Measurements from ENCODE around the gene IQCF5.
"Not testable (repeated sequence)": the region's sequence is repeated elsewhere in the genome, so short reads cannot be mapped to it uniquely, and the experiment has no call there.

Gene IQCF5

GRCh38 chr3:51875501-51875900 lies at the start of gene IQCF5:
Gene IQCF5, minus strand, starts transcription at chr3:51875601. Its CDS starts 70 bp downstream, at chr3:51875531.
- no peak for DNase-seq

DNA sequence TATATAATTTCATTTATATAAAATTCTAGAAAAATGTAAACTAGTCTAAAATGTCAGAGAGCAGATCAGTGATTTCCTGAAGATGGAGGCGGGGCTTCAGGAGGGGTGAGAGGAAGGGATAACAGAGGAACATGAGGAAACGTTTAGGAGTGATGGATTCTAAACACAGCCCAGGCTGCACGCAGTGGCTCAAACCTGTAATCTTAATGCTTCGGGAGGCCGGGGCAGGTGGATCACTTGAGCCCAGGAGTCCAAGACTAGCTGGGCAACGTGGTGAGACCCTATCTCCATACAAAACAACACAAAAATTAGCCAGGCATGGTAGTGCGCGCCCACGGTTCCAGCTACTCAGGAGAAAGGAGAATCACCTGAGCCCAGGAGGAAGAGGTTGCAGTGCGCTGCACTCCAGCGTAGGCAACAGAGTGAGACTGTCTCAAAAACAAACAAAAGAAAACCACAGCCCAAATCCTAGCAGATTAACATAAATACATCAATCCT lies 45.7 kb upstream of the IQCF5 start:
- no peak for DNase-seq

GRCh38 chr3:51916418-51916817 lies 41.0 kb upstream of the IQCF5 start:
- no peak for DNase-seq

- no peak for DNase-seq
Observed at GRCh38 chr3:51908026-51908425, 32.6 kb upstream of the IQCF5 start.

DNA sequence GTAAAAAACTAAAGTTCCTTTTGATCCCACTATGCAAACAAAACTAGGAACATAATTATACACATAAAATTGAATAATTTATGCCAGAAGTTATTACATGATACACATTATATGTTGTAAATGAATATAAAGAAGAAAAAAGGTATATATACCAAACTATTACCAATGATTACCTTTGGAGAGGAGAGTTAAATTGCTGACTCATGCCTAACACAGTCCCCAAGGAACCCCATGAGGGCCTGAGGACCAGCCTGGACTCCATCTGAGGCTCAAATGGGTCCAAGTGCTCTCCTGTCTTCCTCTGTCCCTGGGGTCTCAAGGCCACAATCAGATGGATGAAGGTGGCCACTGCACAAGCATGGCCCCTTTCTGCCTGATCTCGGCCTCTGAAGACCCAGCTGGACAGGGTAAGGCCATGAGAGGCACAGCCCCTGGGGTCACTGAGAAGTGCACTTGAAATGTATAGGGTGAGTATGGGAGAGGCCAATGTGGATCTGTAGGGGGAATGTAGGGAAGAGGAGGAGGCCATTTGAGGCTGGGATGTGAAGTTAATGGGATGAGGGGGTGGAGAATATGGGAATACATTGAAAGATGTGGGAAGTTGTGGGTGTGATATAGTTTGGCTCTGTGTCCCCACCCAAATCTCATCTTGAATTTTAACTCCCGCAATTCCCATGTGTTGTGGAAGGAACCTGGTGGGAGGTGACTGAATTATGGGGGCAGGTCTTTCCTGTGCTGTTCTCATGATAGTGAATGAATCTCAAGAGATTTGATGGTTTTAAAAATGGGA lies 28.8 kb upstream of the IQCF5 start:
- no peak for DNase-seq

GRCh38 chr3:51902361-51902760 lies 27.0 kb upstream of the IQCF5 start:
- DNase-seq = not testable (repeated sequence)

DNA sequence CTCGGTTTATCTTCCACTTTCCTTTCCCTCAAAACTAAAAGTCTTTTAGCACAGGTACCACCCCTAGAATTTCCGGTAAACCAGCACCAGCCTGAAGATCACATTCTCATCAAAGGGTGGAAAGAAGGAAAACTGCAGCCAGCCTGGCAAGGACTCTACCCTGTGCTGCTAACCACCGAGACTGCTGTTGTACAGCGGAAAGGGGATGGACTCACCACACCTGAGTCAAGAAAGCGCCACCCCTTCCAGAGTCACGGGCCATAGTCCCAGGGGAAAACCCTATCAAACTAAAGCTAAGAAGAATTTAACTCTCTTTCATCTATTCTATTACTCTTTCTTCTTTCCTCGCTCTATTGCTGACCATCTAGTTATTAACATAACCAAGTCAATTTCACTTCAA lies 24.6 kb upstream of the IQCF5 start:
- not testable (repeated sequence) for DNase-seq

GRCh38 chr3:51897391-51897790 lies 22.0 kb upstream of the IQCF5 start:
- DNase-seq = no peak

DNA sequence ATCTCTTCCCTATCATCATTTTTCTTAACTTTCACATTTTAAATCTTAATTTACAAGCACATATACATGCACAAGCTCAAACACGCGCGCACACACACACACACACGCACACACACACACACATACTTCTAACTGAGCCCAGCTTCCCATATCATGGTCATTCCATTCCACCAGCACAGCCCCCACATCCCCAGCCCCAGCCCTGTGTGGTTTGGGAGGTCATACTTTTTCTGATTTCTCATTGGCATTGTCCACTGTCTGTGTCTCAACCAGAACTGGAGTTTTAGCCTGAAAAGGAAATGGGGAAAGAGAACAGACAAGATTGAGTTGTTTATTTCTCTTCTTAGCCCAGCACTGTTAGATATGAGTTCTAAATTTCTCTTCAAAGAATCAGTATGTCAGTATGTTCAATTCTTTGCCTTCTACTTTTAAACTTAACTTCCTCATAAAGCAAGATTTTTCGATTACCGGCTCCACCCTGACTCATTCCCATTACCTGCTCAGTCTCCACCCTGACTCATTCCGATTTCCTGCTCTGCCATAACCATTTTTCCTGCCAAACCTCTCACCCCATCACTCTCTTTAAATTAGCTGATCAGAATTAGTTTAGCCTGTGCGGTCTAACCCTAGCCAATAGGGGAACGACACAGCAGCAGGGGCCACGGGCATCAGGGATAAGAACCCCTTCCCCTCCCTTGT lies 21.4 kb upstream of the IQCF5 start:
- no peak for DNase-seq

DNA sequence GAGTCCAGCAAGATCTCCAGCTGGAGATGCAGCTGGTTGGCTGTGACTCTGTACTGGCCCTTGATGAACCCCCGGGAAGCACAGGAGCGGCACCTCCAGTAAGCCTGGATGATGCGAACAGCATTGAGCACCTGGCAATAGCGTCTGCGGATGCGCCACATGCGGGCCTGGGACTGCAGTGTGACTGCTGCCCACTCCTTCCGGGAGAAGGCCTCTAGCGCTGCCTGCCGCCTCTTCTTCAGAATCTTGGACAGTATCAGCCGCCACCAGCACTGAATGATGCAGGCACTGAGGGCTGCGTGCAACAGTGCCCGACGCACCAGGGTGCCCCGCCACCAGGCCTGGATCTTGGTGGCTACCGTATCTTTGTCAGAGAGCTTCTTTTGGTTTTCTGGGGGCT lies 19.5 kb upstream of the IQCF5 start:
- DNase-seq = no peak

- DNase-seq = no peak
Observed at GRCh38 chr3:51894391-51894790, 19.0 kb upstream of the IQCF5 start.

DNA sequence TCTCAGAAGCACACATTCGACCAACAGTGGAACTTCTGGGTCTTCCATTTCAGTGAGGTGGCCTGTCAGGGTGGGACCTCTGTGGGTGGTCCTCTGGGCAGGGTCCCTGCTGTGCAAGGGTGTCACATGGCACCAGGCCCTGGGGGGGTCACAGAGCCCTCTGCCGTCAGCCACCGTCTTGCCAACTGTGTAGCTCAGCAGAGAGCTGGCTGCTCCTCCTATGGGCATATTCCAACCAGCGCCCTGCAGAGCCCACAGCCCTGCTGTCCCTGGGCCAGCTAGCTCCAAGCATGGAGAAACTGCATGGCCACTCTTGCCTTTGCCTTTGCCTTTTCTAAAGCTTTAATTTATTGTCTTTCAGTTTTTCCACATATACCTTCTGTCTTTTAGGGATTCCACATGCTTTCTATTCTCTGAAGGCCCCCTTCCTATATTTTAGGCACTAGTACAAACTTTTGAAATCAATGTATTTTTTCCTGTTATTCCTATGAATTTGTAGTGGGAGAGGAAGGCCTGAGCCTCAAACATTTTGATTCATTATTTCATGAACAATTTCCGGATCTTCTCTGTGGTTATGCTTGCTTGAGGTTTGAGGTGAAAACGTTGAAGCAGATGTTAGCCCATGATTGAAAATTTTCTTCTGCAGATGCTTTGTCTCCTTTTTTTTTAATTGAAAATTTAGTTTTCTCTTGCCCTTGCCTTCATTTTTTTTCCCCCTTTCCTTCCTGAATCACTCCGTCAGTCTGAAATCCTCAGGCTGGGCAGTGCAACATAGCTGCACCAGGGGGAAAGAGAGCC lies 16.0 kb upstream of the IQCF5 start:
- no peak for DNase-seq

DNA sequence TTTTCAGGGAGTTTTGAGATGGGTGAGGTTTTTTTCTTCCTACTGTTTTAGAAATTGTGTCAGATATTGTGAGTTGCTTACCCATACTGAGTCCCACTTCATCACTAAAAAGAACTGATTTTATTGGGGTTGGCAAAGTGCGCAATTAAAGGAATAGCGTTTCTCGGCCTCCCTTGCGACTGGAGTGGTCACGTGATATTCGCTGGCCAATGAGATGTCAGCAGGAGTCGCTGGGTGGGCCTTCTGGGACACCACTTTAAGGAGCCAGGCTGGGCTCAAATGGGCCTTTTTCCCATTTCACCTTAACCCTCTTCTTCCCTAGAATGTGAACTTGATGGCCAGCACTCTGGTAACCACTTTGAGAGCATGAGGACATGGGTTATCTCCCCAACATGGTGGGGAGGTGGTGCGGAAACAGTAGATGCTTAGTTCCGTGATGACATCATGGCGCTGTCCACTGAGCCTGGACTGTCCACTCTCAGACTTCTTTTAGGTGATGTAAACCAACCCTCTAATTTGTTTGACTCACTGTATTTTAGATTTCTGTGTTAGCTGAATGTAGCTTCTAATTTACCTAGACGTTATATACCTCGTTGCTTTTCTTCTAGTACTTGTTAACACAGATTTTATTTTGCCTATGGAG lies 13.2 kb upstream of the IQCF5 start:
- DNase-seq = no peak

DNA sequence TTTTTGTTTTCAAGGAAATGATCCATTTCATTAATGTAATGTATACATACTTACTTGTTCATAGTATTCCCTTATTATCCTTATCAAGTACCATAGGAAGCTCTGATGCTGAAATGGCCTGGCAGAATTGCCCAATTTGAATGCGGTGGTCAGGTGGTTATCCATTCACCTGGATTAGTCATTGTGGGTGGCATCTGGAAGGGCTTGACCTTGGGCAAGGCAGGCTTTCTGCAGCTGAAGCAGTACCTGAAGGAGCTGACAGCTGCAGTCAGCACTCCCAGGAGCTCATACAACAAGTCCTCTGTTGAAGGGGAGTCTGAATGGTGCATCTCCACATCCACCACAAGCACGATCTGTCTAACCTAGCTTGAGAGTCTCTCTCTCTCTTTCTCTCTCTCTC lies 12.2 kb upstream of the IQCF5 start:
- DNase-seq = no peak

DNA sequence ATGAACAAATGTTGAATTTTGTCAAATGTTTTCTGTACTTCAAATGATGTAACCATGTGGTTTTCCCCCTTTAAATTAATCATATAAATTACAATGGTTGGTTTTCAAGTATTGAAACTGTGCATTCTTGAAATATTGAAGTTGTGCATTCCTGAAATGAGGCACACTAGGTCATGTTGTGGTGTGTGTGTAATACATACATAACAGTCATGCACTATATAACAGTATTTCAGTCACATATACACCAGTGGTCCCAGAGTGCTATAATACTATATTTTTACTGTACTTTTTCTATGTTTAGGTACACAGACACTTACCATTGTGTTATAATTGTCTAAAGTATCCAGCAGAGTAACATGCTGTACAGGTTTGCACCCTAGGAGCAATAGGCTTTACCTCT lies 11.0 kb upstream of the IQCF5 start:
- DNase-seq = no peak

DNA sequence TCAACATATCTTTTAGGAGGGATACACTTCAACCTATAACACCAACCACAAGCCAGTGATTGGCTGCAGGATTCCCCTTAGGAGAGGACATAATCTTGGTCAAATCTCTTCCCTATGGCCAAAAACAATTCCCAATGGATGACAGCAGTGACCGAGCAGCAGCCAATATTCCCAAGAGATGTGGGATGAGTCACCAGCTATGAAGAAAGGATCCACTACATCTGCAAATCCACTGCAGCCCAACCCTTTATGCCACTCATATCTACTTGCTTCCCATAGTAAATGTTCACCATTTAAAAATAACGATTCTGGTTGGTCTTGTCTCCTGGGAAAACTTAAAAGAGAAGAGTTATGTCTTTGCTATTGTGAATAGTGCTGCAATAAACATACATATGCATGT lies 4.5 kb upstream of the IQCF5 start:
- no peak for DNase-seq

DNA sequence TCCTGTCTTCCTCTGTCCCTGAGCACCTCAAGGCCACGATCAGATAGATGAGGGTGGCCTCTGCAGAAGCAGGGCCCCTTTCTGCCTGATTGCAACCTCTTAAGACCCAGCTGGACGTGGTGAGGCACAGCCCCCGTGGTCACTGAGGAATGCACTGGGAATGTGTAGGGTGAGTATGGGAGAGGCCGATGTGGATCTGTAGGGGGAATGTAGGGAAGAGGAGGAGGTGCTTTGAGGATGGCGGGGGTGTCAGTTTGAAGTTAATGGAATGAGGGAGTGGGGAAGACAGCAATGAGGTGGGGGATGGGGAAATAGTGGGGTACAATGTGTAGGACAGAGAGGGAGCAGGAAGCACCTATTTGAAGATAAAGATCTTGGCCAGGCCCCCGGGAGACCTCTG lies 785 bp upstream of the IQCF5 start:
- no peak for DNase-seq

DNA sequence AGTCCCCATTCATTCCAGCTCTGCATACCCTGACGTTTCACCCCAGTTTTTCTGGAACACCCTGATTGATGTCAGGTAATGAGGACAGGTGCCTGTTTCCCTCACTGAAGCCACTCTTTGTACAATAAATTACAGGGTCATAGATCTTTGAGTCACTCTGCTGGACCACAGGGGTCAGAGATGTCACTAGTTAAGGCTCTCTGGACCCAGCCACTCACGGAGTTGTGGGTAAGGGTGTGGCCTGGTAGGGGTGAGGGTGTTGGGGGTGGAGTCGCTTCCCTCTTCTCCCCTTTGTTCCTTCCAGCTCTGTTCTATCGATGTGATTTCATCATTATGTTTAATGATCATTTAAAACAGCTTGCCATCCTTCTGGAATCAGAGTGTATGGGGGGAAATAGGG lies 512 bp downstream of the IQCF5 start:
- no peak for DNase-seq

DNA sequence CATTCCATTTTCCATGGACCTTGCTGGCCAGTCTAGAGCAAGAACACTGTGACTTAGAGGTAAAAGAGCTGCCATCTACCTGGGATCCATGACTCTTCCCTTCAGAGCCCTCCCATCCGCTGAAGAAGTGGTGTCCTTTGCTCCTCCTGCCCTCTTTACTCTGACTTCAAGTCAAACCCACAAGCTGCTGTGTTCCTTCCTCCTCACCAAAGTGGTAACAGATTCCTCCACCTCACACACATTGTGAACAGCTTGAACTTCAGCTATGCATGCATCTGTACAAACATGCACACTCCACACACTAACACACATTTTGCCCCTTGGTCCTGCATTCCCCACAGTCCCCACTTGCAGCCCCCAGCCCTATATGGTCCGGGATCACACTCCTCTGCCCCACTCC lies 990 bp downstream of the IQCF5 start:
- DNase-seq = no peak

DNA sequence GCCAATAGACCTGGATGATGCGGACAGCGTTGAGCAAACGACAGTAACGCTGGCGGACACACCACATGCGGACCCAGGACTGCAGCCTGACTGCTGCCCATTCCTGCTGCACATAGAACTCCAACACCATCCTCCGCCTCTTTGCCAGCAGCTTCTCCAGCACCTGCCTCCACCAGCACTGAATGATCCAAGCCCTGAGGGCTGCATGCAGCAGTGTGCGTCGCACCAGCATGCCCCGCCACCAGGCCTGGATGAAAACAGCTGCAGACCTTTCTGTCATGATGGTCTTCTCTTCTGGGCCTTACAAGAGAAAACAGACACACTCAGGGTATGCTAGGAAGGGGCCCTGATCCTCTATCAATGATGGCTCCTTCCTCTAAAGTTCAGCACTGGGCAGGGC lies 1.5 kb downstream of the IQCF5 start:
- DNase-seq = no peak

DNA sequence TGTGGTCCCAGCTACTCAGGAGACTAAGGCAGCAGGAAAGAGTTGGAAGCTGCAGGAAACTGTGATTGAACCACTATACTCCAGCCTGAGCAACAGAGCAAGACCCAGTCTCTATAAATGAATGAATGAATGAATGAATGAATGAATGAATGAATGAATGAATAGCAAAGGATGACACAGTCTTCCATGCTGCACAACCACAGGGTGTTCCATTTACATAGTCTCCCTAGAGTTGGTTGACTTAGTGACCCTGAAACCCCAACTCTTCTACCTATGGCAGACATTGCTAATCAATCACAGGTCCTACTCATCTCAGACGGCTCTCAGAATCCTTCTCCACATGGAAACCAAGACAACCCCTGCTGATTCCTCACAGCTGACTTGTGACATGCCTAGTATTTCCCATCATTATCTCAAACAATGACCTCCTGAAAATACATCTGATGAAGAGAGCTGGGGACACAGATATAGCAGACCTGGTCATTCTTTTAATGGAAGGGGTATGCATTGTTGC lies 2.1 kb downstream of the IQCF5 start:
- DNase-seq = no peak

DNA sequence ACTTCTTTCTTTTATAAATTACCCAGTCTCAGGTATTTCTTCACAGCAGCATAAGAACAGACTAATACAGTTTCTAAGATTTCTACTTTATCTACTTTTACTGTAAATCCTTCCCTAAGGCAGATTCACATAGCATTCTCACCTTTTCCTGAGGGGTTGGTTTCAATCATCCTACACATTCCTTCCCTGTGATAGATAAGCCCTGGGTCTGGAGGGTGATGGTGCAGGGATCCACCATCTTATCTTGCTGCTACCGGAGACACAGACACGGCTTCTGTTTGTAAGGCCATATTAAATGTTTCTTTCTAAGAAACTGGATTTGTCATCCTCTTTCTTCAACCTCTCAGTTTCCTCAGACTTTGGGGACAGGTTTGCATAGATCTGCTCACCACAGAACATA lies 6.1 kb downstream of the IQCF5 start:
- DNase-seq = no peak

- not testable (repeated sequence) for DNase-seq
Observed at GRCh38 chr3:51868896-51869295, 6.5 kb downstream of the IQCF5 start.
